HCT116 (cell line): ENCODE data around the gene WIPI1. TPM values are rescaled to one million over a fixed set of nuclear protein-coding genes. Genes with fewer than 3 reads are reported as not detected.
"Not testable (repeated sequence)": the region's sequence is repeated elsewhere in the genome, so short reads cannot be mapped to it uniquely, and the experiment has no call there.

Source experiments
- ATAC-seq: fragments of 200-7000 bp; cut with Tn5 transposase; 2 replicates; pipeline ENCODE4 v1.9.1; 2020; ENCODE audit warnings: mild to moderate bottlenecking, moderate library complexity
- BruUV-seq: library from RNA; stranded (reverse); fragments of 400-500 nt; replicated peaks from 2 replicates; lab custom pipeline; 2021; lab: Mats Ljungman, UMichigan
- CTCF ChIA-PET: fragments of 300-600 bp; sonication (Branson Sonifier 250); formaldehyde crosslinking; loops from one replicate; lab custom pipeline; 2021; ENCODE audit warnings: antibody characterized with exemption; lab: Charles Lee
- POLR2A ChIA-PET: fragments of 300-600, 350-600 bp; sonication (Branson Sonifier 250); formaldehyde crosslinking; loops from one replicate; lab custom pipeline; 2021; ENCODE audit warnings: antibody characterized with exemption; lab: Charles Lee
- RAD21 ChIA-PET, 2 experiments: fragments of 300-600 bp; sonication (Branson Sonifier 250); formaldehyde crosslinking; loops; one replicate each; lab custom pipeline; 2023; ENCODE audit warnings: low total read pairs in 2 of 2; ENCODE audit not compliant: uncharacterized antibody in 2 of 2, unreplicated experiment in 2 of 2, low non-redundant PET in 1 of 2; lab: Charles Lee
- DNase-seq: peaks from one replicate; pipeline ENCODE4 v3.0.0-alpha.2; 2010; ENCODE audit warnings: low read depth, low spot score
- H2AFZ ChIP-seq: fragments of 200-600 bp; shearing (Covaris generic), sonication (generic); 2 replicates; pipeline ENCODE4 v1.6.1; 2017; ENCODE audit warnings: low read depth, mixed run types, mixed read lengths, antibody characterized with exemption, low read length; ENCODE audit not compliant: poor library complexity, severe bottlenecking
- H3K27ac ChIP-seq: 2 replicates; pipeline ENCODE4 v1.5.1; 2012; ENCODE audit warnings: low read depth, low read length
- H3K27me3 ChIP-seq: fragments of 200-600 bp; sonication (generic); 2 replicates; pipeline ENCODE4 v1.6.1; 2016; ENCODE audit warnings: mixed run types, low read length, mixed read lengths; ENCODE audit not compliant: insufficient read depth
- H3K36me3 ChIP-seq, 2 experiments: fragments of 200-500 bp in 1 of 2; fragments of 200-600 bp in 1 of 2; sonication (Bioruptor generic) in 1 of 2; sonication (generic) in 1 of 2; 2 replicates each; pipeline versions ENCODE4 v1.5.1 to v1.6.1; 2014 to 2016; ENCODE audit warnings: low read length in 2 of 2, inconsistent platforms in 1 of 2, mixed read lengths in 1 of 2, mixed run types in 1 of 2; ENCODE audit not compliant: insufficient read depth in 2 of 2, control insufficient read depth in 1 of 2
- H3K4me1 ChIP-seq, 2 experiments: fragments of 200-600 bp in 1 of 2; sonication (generic) in 1 of 2; 2 replicates each; pipeline versions ENCODE4 v1.5.1 to v1.6.1; 2012 to 2017; ENCODE audit warnings: low read length in 2 of 2, inconsistent platforms in 1 of 2, mild to moderate bottlenecking in 1 of 2, mixed read lengths in 1 of 2, mixed run types in 1 of 2, moderate library complexity in 1 of 2; ENCODE audit not compliant: insufficient read depth in 2 of 2, control insufficient read depth in 1 of 2
- H3K4me2 ChIP-seq: fragments of 200-600 bp; sonication (generic); 2 replicates; pipeline ENCODE4 v1.6.1; 2017; ENCODE audit warnings: mixed run types, low read length, mixed read lengths
- H3K4me3 ChIP-seq, 2 experiments: fragments of 200-600 bp in 1 of 2; sonication (generic) in 1 of 2; replicated peaks in 1 of 2; 2 replicates each; pipeline ENCODE4 v1.5.1; 2011 to 2016; ENCODE audit warnings: low read length in 2 of 2, control low read depth in 1 of 2, low read depth in 1 of 2, mild to moderate bottlenecking in 1 of 2, mixed read lengths in 1 of 2, mixed run types in 1 of 2
- H3K79me2 ChIP-seq: fragments of 200-600 bp; sonication (generic); 2 replicates; pipeline ENCODE4 v1.6.1; 2017; ENCODE audit warnings: mild to moderate bottlenecking, mixed run types, low read length, moderate library complexity, mixed read lengths; ENCODE audit not compliant: insufficient read depth
- H3K9ac ChIP-seq: fragments of 200-600 bp; sonication (generic); 2 replicates; pipeline ENCODE4 v1.6.1; 2016; ENCODE audit warnings: low read length, mixed read lengths
- H3K9me2 ChIP-seq: fragments of 200-600 bp; sonication (generic), shearing (Covaris generic); 2 replicates; pipeline ENCODE4 v1.6.1; 2017; ENCODE audit warnings: mixed run types, mild to moderate bottlenecking, moderate library complexity; ENCODE audit not compliant: insufficient read depth
- H3K9me3 ChIP-seq, 2 experiments: fragments of 200-500 bp in 1 of 2; fragments of 200-600 bp in 1 of 2; sonication (Bioruptor generic) in 1 of 2; sonication (generic) in 1 of 2; 2 replicates each; pipeline ENCODE4 v1.6.1; 2014 to 2017; ENCODE audit warnings: low read length in 2 of 2, mixed read lengths in 2 of 2, inconsistent platforms in 1 of 2, low read depth in 1 of 2, mild to moderate bottlenecking in 1 of 2, mixed run types in 1 of 2, moderate library complexity in 1 of 2; ENCODE audit not compliant: control insufficient read depth in 1 of 2, insufficient read depth in 1 of 2
- H4K20me1 ChIP-seq: fragments of 200-600 bp; sonication (generic), shearing (Covaris generic); 2 replicates; pipeline ENCODE4 v1.6.1; 2017; ENCODE audit warnings: mixed run types, mild to moderate bottlenecking, moderate library complexity; ENCODE audit not compliant: insufficient read depth
- ATF3 ChIP-seq: IDR thresholded peaks from 2 replicates; pipeline ENCODE4 v1.6.1; 2012
- CBX3 ChIP-seq: IDR thresholded peaks from 2 replicates; pipeline ENCODE4 v1.6.1; 2012; ENCODE audit warnings: low read depth
- ELF1 ChIP-seq: IDR thresholded peaks from 2 replicates; pipeline ENCODE4 v1.6.1; 2012; ENCODE audit warnings: low read depth, borderline replicate concordance
- EZH2 ChIP-seq: fragments of 200-600 bp; sonication (generic); IDR thresholded peaks from 2 replicates; pipeline ENCODE4 v1.6.1; 2017; ENCODE audit warnings: antibody characterized with exemption, mixed run types
- FOSL1 ChIP-seq: IDR thresholded peaks from 2 replicates; pipeline ENCODE4 v1.6.1; 2012; ENCODE audit warnings: low read depth
- MAX ChIP-seq: IDR thresholded peaks from 2 replicates; pipeline ENCODE4 v1.6.1; 2012
- POLR2A ChIP-seq: IDR thresholded peaks from 2 replicates; pipeline ENCODE4 v1.7.0; 2011; ENCODE audit warnings: borderline replicate concordance; ENCODE audit not compliant: insufficient read depth, insufficient read length; ENCODE audit errors: extremely low read depth
- POLR2AphosphoS5 ChIP-seq: IDR thresholded peaks from 2 replicates; pipeline ENCODE4 v1.6.1; 2011; ENCODE audit warnings: mild to moderate bottlenecking, low read depth, low read length, moderate library complexity
- RAD21 ChIP-seq: IDR thresholded peaks from 2 replicates; pipeline ENCODE4 v1.6.1; 2012; ENCODE audit warnings: low read depth, mild to moderate bottlenecking
- REST ChIP-seq: IDR thresholded peaks from 2 replicates; pipeline ENCODE4 v1.6.1; 2012; ENCODE audit warnings: low read depth
- SIN3A ChIP-seq: IDR thresholded peaks from 2 replicates; pipeline ENCODE4 v1.6.1; 2012; ENCODE audit warnings: low read depth
- SP1 ChIP-seq: IDR thresholded peaks from 2 replicates; pipeline ENCODE4 v1.6.1; 2012; ENCODE audit warnings: low read depth
- SRF ChIP-seq: IDR thresholded peaks from 2 replicates; pipeline ENCODE4 v1.6.1; 2012; ENCODE audit warnings: low read depth
- YY1 ChIP-seq: IDR thresholded peaks from 2 replicates; pipeline ENCODE4 v1.6.1; 2011; ENCODE audit warnings: low read length, low read depth, moderate library complexity, mild to moderate bottlenecking; ENCODE audit not compliant: insufficient replicate concordance; ENCODE audit errors: extremely low read depth
- ZNF274 ChIP-seq: fragments of 200-500 bp; sonication (Bioruptor generic); IDR thresholded peaks from 2 replicates; pipeline ENCODE4 v1.6.1; 2014; ENCODE audit warnings: mild to moderate bottlenecking, low read depth, low read length, inconsistent platforms
- intact Hi-C: fragments of 100-400 bp; cut with micrococcal nuclease; formaldehyde crosslinking; loops from 2 replicates; pipeline ENCODE4 v1.10.0; 2022
- total RNA-seq: library from RNA; stranded (reverse); gene quantifications from one replicate; pipeline ENCODE4 v1.2.1, GENCODE V29; 2021; ENCODE audit not compliant: unreplicated experiment

WIPI1 gene
- total RNA-seq, 1 experiment from 2014 or later = 21.5 TPM

GRCh38 chr17:68495081-68495480 lies 37.8 kb upstream of the WIPI1 start:
- intact Hi-C loops = loop anchor here (1.0 kb wide), 1 partner anchor 16 kb away; no protein-coding TSS in a partner anchor
- H3K4me3 ChIP-seq = no peak overlapping the region
- ChIA-PET POLR2A (no interaction called here), CTCF (no interaction called here), RAD21 (no interaction called here)
- no peak overlapping the region for H3K27ac ChIP-seq
- no peaks in the 10 kb centered on the region for H3K9me2 ChIP-seq
- H3K4me1 ChIP-seq = peaks cover 0 to 9% of the 10 kb centered on the region in 2 experiments; a peak in 2 of 4 replicates
- H4K20me1 ChIP-seq = no peaks in the 10 kb centered on the region
- no peak overlapping the region for H3K9ac ChIP-seq
- H2AFZ ChIP-seq = no peak overlapping the region
- DNase-seq = no peak
- ATAC-seq = no peak
- no peaks in the 10 kb centered on the region for H3K9me3 ChIP-seq
- no peak overlapping the region for H3K4me2 ChIP-seq
- H3K27me3 ChIP-seq = no peaks in the 10 kb centered on the region
- H3K36me3 ChIP-seq = no peaks in the 10 kb centered on the region
- no peak for TF ChIP-seq FOSL1
- TF ChIP-seq CBX3 = no peak
- TF ChIP-seq SRF = no peak
- TF ChIP-seq MAX = no peak
- no peak for TF ChIP-seq ELF1
- no peak for TF ChIP-seq REST
- TF ChIP-seq RAD21 = no peak
- TF ChIP-seq POLR2AphosphoS5 = no peak
- no peak for TF ChIP-seq SP1
- TF ChIP-seq ZNF274 = no peak
- no peak for TF ChIP-seq ATF3
- TF ChIP-seq YY1 = no peak
- no peak for TF ChIP-seq SIN3A
- TF ChIP-seq EZH2 = no peak
- TF ChIP-seq POLR2A = no peak
- BruUV-seq = no TSS peak
- no peaks in the 10 kb centered on the region for H3K79me2 ChIP-seq

GRCh38 chr17:68492394-68493054 lies 35.2 kb upstream of the WIPI1 start:
- H3K27ac ChIP-seq, ATAC-seq, POLR2A ChIA-PET, BruUV-seq, H4K20me1 ChIP-seq, H3K79me2 ChIP-seq, H3K9me3 ChIP-seq, H3K27me3 ChIP-seq, H3K36me3 ChIP-seq, CTCF ChIA-PET, H3K4me3 ChIP-seq, DNase-seq, H3K4me1 ChIP-seq, intact Hi-C loops, H3K4me2 ChIP-seq, H3K9ac ChIP-seq, H3K9me2 ChIP-seq, RAD21 ChIA-PET, H2AFZ ChIP-seq: not testable (repeated sequence)
